T1000 (cell line): ENCODE data around the gene HMOX1.
"Not testable (repeated sequence)": the region's sequence is repeated elsewhere in the genome, so short reads cannot be mapped to it uniquely, and the experiment has no call there.

Experiments
- DNase-seq: peaks from one replicate; lab custom pipeline; 2025; ENCODE audit warnings: mixed read lengths; lab: John Stamatoyannopoulos, UW

HMOX1 gene

GRCh38 chr22:35380013-35380412 lies 883 bp upstream of the HMOX1 start:
- DNase-seq = no peak

- DNase-seq = no peak
These were observed 621 bp downstream of the HMOX1 start for GRCh38 chr22:35381424-35382009.

GRCh38 chr22:35383679-35384071 lies 2.8 kb downstream of the HMOX1 start:
- DNase-seq = no peak

- no peak for DNase-seq
These were observed 3.6 kb downstream of the HMOX1 start for GRCh38 chr22:35384527-35384926.

GRCh38 chr22:35384975-35385588 lies 4.2 kb downstream of the HMOX1 start:
- DNase-seq = no peak

GRCh38 chr22:35386670-35387288 lies 5.9 kb downstream of the HMOX1 start:
- no peak for DNase-seq

- DNase-seq = no peak
These were observed 10.0 kb downstream of the HMOX1 start for GRCh38 chr22:35390933-35391332.

- DNase-seq = no peak
These were observed 11.5 kb downstream of the HMOX1 start for GRCh38 chr22:35392357-35392756.

GRCh38 chr22:35393116-35394010 lies 12.5 kb downstream of the HMOX1 start:
- DNase-seq = no peak

- no peak for DNase-seq
These were observed 13.1 kb downstream of the HMOX1 start for GRCh38 chr22:35394011-35394312.

- no peak for DNase-seq
These were observed 14.1 kb downstream of the HMOX1 start for GRCh38 chr22:35394810-35395563.

GRCh38 chr22:35396622-35397021 lies 15.7 kb downstream of the HMOX1 start:
- DNase-seq = not testable (repeated sequence)

- no peak for DNase-seq
These were observed 16.4 kb downstream of the HMOX1 start for GRCh38 chr22:35397095-35397904.

GRCh38 chr22:35398591-35398973 lies 17.7 kb downstream of the HMOX1 start:
- DNase-seq = no peak

- DNase-seq = no peak
These were observed 18.3 kb downstream of the HMOX1 start for GRCh38 chr22:35399114-35399677.

GRCh38 chr22:35399678-35400500 lies 19.0 kb downstream of the HMOX1 start, which contains the start of gene MCM5:
Gene MCM5 (plus strand): TSS chr22:35400140. CDS start chr22:35400439, 299 bp downstream.
- peak; percentile 90 for DNase-seq

- DNase-seq = no peak
These were observed 19.6 kb downstream of the HMOX1 start for GRCh38 chr22:35400501-35400790.

GRCh38 chr22:35401863-35402262 lies 21.0 kb downstream of the HMOX1 start:
- DNase-seq = no peak

GRCh38 chr22:35403356-35403755 lies 22.5 kb downstream of the HMOX1 start:
- no peak for DNase-seq

- no peak for DNase-seq
These were observed 23.3 kb downstream of the HMOX1 start for GRCh38 chr22:35404176-35404575.
